ENCODE data around the gene YARS2. TPM values are rescaled to one million over a fixed set of nuclear protein-coding genes. Genes with fewer than 3 reads are reported as not detected.

Gene YARS2
- polyA plus RNA-seq, 2 of the 4 experiments (the other 2 are of a cell fraction): 23.3 to 43.2 TPM

GRCh38 chr12:32804301-32804700 is 48.6 kb upstream of the YARS2 start:
- POLR2A ChIA-PET: no interaction called here
- no peak overlapping the region for H3K4me2 ChIP-seq
- CTCF ChIA-PET: no interaction called here
- 20% methylated on average over 3 of the region's 3 CpGs for WGBS (ENCODE audit: missing lambda C conversion rate)
- TF ChIP-seq USF2 (IDR thresholded peaks at IDR 0.05) (no peak), ZC3H11A (IDR thresholded peaks at IDR 0.05) (no peak), FOSL2 (IDR thresholded peaks at IDR 0.05) (no peak), FOSL2 (CRISPR knock-in tag; IDR thresholded peaks at IDR 0.05) (no peak), KDM1A (IDR thresholded peaks at IDR 0.05; ENCODE audit: low read depth) (no peak)
- DNase-seq (ENCODE audit: low read depth in 1 of 2, low spot score in 1 of 2): no peak
- no peak for ATAC-seq
- H3K4me3 ChIP-seq: no peak overlapping the region
- H3K27ac ChIP-seq: no peak overlapping the region
- FAIRE-seq: no peak
- H3K9me3 ChIP-seq: no peaks in the 10 kb centered on the region
- H3K4me1 ChIP-seq: peaks cover 8% of the 10 kb centered on the region; the same call in 2 of the 3 replicates

DNA sequence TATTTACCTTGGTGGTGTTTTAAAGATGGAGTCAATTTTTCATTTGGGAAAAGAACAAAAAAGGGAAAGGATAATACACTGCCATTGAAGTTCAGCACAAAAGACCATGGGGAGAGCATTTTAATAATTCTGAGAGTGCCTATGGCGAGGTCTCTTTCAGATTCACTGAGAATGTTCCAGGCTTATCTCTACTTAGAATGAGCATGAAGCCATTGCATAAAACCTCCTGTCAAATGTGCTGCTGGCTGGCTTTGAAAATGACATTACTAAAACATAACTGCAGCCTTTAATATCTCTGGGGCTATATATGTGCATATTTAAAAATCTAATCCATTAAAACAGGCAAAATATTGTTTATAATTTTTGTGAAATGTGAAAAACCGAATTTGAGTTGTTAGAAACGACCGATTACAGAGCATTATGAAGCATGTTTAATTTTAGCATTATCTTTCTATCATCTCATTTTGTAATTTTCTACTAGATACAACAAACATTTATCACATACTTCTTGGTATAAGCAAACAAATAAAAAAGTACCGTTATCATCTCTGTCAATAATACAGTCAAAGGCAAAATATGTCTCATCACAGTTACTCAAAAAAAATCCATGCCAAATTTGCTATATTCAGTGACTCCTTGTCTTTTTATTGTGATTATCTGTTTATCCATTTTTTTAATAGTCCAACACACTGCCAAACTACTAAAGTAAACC is 45.7 kb upstream of the YARS2 start:
- H3K27ac ChIP-seq: no peak overlapping the region
- DNase-seq (ENCODE audit: low read depth in 1 of 2, low spot score in 1 of 2) (no peak), ATAC-seq (no peak), FAIRE-seq (peak; percentile 83)
- TF ChIP-seq GATA3 (IDR thresholded peaks at IDR 0.05; ENCODE audit: borderline replicate concordance) (peak; percentile 45; the same call in 1 of the 2 replicates), CEBPB (IDR thresholded peaks at IDR 0.05) (no peak)
- POLR2A ChIA-PET: no interaction called here
- H3K4me3 ChIP-seq: no peak overlapping the region
- H3K9me3 ChIP-seq: no peaks in the 10 kb centered on the region
- H3K4me2 ChIP-seq: peak overlapping the region; percentile 8; the same call in 1 of the 3 replicates
- peaks cover 8% of the 10 kb centered on the region; the same call in 2 of the 3 replicates for H3K4me1 ChIP-seq
- CTCF ChIA-PET: no interaction called here
- 34% methylated on average over 5 of the region's 5 CpGs for WGBS (ENCODE audit: missing lambda C conversion rate)

- POLR2A ChIA-PET: no interaction called here
- no peak for TF ChIP-seq JUNB (IDR thresholded peaks at IDR 0.05)
- TF ChIP-seq JUN (IDR thresholded peaks at IDR 0.05): no peak
- TF ChIP-seq HES2 (IDR thresholded peaks at IDR 0.05): no peak
- no peak for TF ChIP-seq FOSL2 (IDR thresholded peaks at IDR 0.05)
- no peak for TF ChIP-seq FOSL2 (CRISPR knock-in tag; IDR thresholded peaks at IDR 0.05)
- Histone ChIP-seq H3K4me3 (no peak overlapping the region), H3K4me1 (no peaks in the 10 kb centered on the region), H3K9me3 (no peaks in the 10 kb centered on the region), H3K27ac (no peak overlapping the region), H3K4me2 (no peak overlapping the region)
- DNase-seq (ENCODE audit: low read depth in 1 of 2, low spot score in 1 of 2) (no peak), ATAC-seq (no peak), FAIRE-seq (no peak)
- CTCF ChIA-PET: no interaction called here
- WGBS (ENCODE audit: missing lambda C conversion rate): 50% methylated on average over 4 of the region's 4 CpGs
Measured at GRCh38 chr12:32794281-32794680, 38.6 kb upstream of the YARS2 start.

DNA sequence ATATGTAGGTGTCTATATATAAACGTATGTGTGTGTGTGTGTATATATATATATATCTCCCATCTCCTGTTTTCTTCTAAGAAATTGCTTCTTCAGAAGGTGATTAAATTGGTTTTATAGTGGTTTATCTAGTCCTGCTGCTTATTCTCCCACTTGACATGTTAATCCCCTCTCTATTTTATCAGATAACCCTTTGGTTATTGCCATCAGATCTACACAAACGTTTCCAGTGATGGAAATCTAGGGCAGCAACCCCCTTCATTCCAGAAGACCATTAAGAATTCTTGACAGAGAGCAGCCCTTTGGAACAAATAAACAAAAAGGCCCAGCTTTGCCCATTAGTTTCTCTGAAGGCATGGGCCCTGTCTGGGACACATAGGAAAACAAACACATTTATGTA is 34.2 kb upstream of the YARS2 start:
- DNase-seq (ENCODE audit: low read depth in 1 of 2, low spot score in 1 of 2): no peak
- H3K4me1 ChIP-seq: no peaks in the 10 kb centered on the region
- 44% methylated on average over 2 of the region's 2 CpGs for WGBS (ENCODE audit: missing lambda C conversion rate)
- ATAC-seq: no peak
- ChIA-PET POLR2A (no interaction called here), CTCF (no interaction called here)
- TF ChIP-seq USF2 (IDR thresholded peaks at IDR 0.05) (no peak), EP300 (IDR thresholded peaks at IDR 0.05) (no peak), FOXS1 (CRISPR knock-in tag; IDR thresholded peaks at IDR 0.05) (no peak), GATA3 (IDR thresholded peaks at IDR 0.05; ENCODE audit: borderline replicate concordance) (no peak)
- H3K9me3 ChIP-seq: no peaks in the 10 kb centered on the region
- H3K4me3 ChIP-seq: no peak overlapping the region
- no peak for FAIRE-seq
- no peak overlapping the region for H3K4me2 ChIP-seq
- H3K27ac ChIP-seq: no peak overlapping the region

GRCh38 chr12:32789446-32789845 is 33.7 kb upstream of the YARS2 start:
- H3K4me3 ChIP-seq: no peak overlapping the region
- no peak for DNase-seq (ENCODE audit: low read depth in 1 of 2, low spot score in 1 of 2)
- no peak for ATAC-seq
- POLR2A ChIA-PET: no interaction called here
- H3K4me1 ChIP-seq: no peaks in the 10 kb centered on the region
- no peak for FAIRE-seq
- no peak overlapping the region for H3K4me2 ChIP-seq
- H3K27ac ChIP-seq: no peak overlapping the region
- CTCF ChIA-PET: no interaction called here
- H3K9me3 ChIP-seq: no peaks in the 10 kb centered on the region
- TF ChIP-seq BCL3 (IDR thresholded peaks at IDR 0.05) (no peak), JUNB (IDR thresholded peaks at IDR 0.05) (no peak), PHF8 (IDR thresholded peaks at IDR 0.05; ENCODE audit: borderline replicate concordance, low read depth) (no peak), JUN (IDR thresholded peaks at IDR 0.05) (no peak), ATOH8 (CRISPR knock-in tag; IDR thresholded peaks at IDR 0.05; ENCODE audit: low read depth) (no peak), CBX2 (IDR thresholded peaks at IDR 0.05; ENCODE audit: borderline replicate concordance, low read depth) (no peak), HES2 (IDR thresholded peaks at IDR 0.05) (no peak), RARB (CRISPR knock-in tag; IDR thresholded peaks at IDR 0.05) (no peak), POLR2A (IDR thresholded peaks at IDR 0.05; ENCODE audit: low read length) (no peak), USF2 (IDR thresholded peaks at IDR 0.05) (no peak)
- TF ChIP-seq, protein P1, sequence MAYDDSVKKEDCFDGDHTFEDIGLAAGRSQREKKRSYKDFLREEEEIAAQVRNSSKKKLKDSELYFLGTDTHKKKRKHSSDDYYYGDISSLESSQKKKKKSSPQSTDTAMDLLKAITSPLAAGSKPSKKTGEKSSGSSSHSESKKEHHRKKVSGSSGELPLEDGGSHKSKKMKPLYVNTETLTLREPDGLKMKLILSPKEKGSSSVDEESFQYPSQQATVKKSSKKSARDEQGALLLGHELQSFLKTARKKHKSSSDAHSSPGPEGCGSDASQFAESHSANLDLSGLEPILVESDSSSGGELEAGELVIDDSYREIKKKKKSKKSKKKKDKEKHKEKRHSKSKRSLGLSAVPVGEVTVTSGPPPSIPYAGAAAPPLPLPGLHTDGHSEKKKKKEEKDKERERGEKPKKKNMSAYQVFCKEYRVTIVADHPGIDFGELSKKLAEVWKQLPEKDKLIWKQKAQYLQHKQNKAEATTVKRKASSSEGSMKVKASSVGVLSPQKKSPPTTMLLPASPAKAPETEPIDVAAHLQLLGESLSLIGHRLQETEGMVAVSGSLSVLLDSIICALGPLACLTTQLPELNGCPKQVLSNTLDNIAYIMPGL (CRISPR knock-in tag; IDR thresholded peaks at IDR 0.05; ENCODE audit: borderline replicate concordance): no peak

Data from A549 (cell line).